GM19324 (cell line): Measurements from ENCODE around the gene HMCN2.
"Not testable (repeated sequence)": the region's sequence is repeated elsewhere in the genome, so short reads cannot be mapped to it uniquely, and the experiment has no call there.

Experiments used
- ATAC-seq: cut with Tn5 transposase; IDR thresholded peaks from one replicate; pipeline ENCODE4 v1.9.1; 2021; ENCODE audit warnings: mild to moderate bottlenecking, moderate library complexity; ENCODE audit not compliant: unreplicated experiment, low FRiP score

Gene HMCN2

GRCh38 chr9:130382096-130382495 is 116.5 kb downstream of the HMCN2 start:
- ATAC-seq = no peak

GRCh38 chr9:130382636-130383349 is 117.2 kb downstream of the HMCN2 start:
- no peak for ATAC-seq

GRCh38 chr9:130383350-130383715 is 117.8 kb downstream of the HMCN2 start:
- no peak for ATAC-seq

GRCh38 chr9:130383979-130384676 is 118.6 kb downstream of the HMCN2 start:
- no peak for ATAC-seq

- no peak for ATAC-seq
These were observed 119.7 kb downstream of the HMCN2 start for GRCh38 chr9:130385257-130385656.

GRCh38 chr9:130387398-130387797 is 121.8 kb downstream of the HMCN2 start:
- no peak for ATAC-seq

GRCh38 chr9:130387905-130388304 is 122.3 kb downstream of the HMCN2 start:
- ATAC-seq = no peak

GRCh38 chr9:130390390-130390789 is 124.8 kb downstream of the HMCN2 start:
- no peak for ATAC-seq

GRCh38 chr9:130390986-130391385 is 125.4 kb downstream of the HMCN2 start:
- ATAC-seq = no peak

GRCh38 chr9:130391866-130392265 is 126.3 kb downstream of the HMCN2 start:
- no peak for ATAC-seq

- no peak for ATAC-seq
These were observed 128.1 kb downstream of the HMCN2 start for GRCh38 chr9:130393681-130394071.

GRCh38 chr9:130394320-130394719 is 128.8 kb downstream of the HMCN2 start:
- no peak for ATAC-seq

GRCh38 chr9:130394814-130395470 is 129.4 kb downstream of the HMCN2 start:
- ATAC-seq = no peak

- no peak for ATAC-seq
These were observed 130.4 kb downstream of the HMCN2 start for GRCh38 chr9:130395810-130396435.

GRCh38 chr9:130396581-130396980 is 131.0 kb downstream of the HMCN2 start:
- no peak for ATAC-seq

- no peak for ATAC-seq
These were observed 133.1 kb downstream of the HMCN2 start for GRCh38 chr9:130398487-130399240.

- ATAC-seq = no peak
These were observed 134.2 kb downstream of the HMCN2 start for GRCh38 chr9:130399768-130400167.

GRCh38 chr9:130400870-130401269 is 135.3 kb downstream of the HMCN2 start:
- ATAC-seq = no peak

GRCh38 chr9:130401742-130402141 is 136.2 kb downstream of the HMCN2 start:
- ATAC-seq = not testable (repeated sequence)

- no peak for ATAC-seq
These were observed 136.7 kb downstream of the HMCN2 start for GRCh38 chr9:130402243-130402642.
